SK-N-SH treated with all-trans-retinoic acid at 6 μM for 48 hours (cell line): ENCODE results near the gene SEMA5A.

Experiments
- ATAC-seq: fragments of 200-7000 bp; cut with Tn5 transposase; 3 replicates; pipeline ENCODE4 v1.9.1; 2020; ENCODE audit warnings: mild to moderate bottlenecking, moderate library complexity
- ARNTL ChIP-seq: fragments of 450-650 bp; formaldehyde crosslinking; IDR thresholded peaks from 2 replicates; pipeline ENCODE4 v1.5.0; 2020; ENCODE audit warnings: low read depth, mild to moderate bottlenecking, moderate library complexity, borderline replicate concordance
- BACH2 ChIP-seq: fragments of 250-450 bp; sonication (Bioruptor Pico); IDR thresholded peaks from 2 replicates; pipeline ENCODE4 v1.9.0; 2021; ENCODE audit warnings: mild to moderate bottlenecking, borderline replicate concordance
- ESRRG ChIP-seq: fragments of 250-450 bp; sonication (Bioruptor Pico); IDR thresholded peaks from 2 replicates; pipeline ENCODE4 v1.6.1; 2021; ENCODE audit warnings: mild to moderate bottlenecking
- GLIS3 ChIP-seq: fragments of 250-450 bp; sonication (Bioruptor Pico); IDR thresholded peaks from 2 replicates; pipeline ENCODE4 v1.5.0; 2020; ENCODE audit warnings: mild to moderate bottlenecking, moderate library complexity
- ISL1 ChIP-seq: fragments of 250-450 bp; sonication (Bioruptor Pico); IDR thresholded peaks from 2 replicates; pipeline ENCODE4 v2.1.2; 2022; ENCODE audit warnings: mild to moderate bottlenecking, moderate library complexity
- OSR1 ChIP-seq: fragments of 250-450 bp; sonication (Bioruptor Pico); IDR thresholded peaks from 2 replicates; pipeline ENCODE4 v1.8.0; 2022; ENCODE audit warnings: moderate library complexity, mild to moderate bottlenecking, inconsistent platforms
- PPARA ChIP-seq: fragments of 250-450 bp; sonication (Bioruptor Pico); IDR thresholded peaks from 2 replicates; pipeline ENCODE4 v1.5.0; 2020; ENCODE audit warnings: mild to moderate bottlenecking, borderline replicate concordance
- RARB ChIP-seq: fragments of 250-450 bp; sonication (Bioruptor Pico); IDR thresholded peaks from 2 replicates; pipeline ENCODE4 v1.8.0; 2021; ENCODE audit warnings: mild to moderate bottlenecking, moderate library complexity
- SNAI2 ChIP-seq: fragments of 250-450 bp; sonication (Bioruptor Pico); IDR thresholded peaks from 2 replicates; pipeline ENCODE4 v1.5.0; 2020; ENCODE audit warnings: mild to moderate bottlenecking, moderate library complexity
- TOX ChIP-seq: fragments of 250-450 bp; sonication (Bioruptor Pico); IDR thresholded peaks from 2 replicates; pipeline ENCODE4 v1.8.0; 2021; ENCODE audit warnings: mild to moderate bottlenecking, moderate library complexity, borderline replicate concordance
- ZC3H10 ChIP-seq: fragments of 250-450 bp; sonication (Bioruptor Pico); IDR thresholded peaks from 2 replicates; pipeline ENCODE4 v1.5.1; 2021; ENCODE audit warnings: mild to moderate bottlenecking, moderate library complexity
- ZFP3 ChIP-seq: fragments of 250-450 bp; sonication (Bioruptor Pico); IDR thresholded peaks from 2 replicates; pipeline ENCODE4 v1.5.0; 2020; ENCODE audit warnings: mild to moderate bottlenecking, moderate library complexity
- ZFP30 ChIP-seq: fragments of 450-650 bp; formaldehyde crosslinking; IDR thresholded peaks from 2 replicates; pipeline ENCODE4 v1.5.0; 2022; ENCODE audit warnings: mild to moderate bottlenecking, moderate library complexity
- ZNF565 ChIP-seq: fragments of 450-650 bp; formaldehyde crosslinking; conservative IDR thresholded peaks from 2 replicates; pipeline ENCODE4 v1.5.0; 2020; ENCODE audit warnings: low read depth, mild to moderate bottlenecking, moderate library complexity
- ZNF70 ChIP-seq: fragments of 450-650 bp; formaldehyde crosslinking; IDR thresholded peaks from 2 replicates; pipeline ENCODE4 v1.5.0; 2020; ENCODE audit warnings: mild to moderate bottlenecking, moderate library complexity
- ZNF8 ChIP-seq: fragments of 450-650 bp; formaldehyde crosslinking; IDR thresholded peaks from 2 replicates; pipeline ENCODE4 v1.5.0; 2020; ENCODE audit warnings: mild to moderate bottlenecking, moderate library complexity
- TF ChIP-seq, protein P1 (sequence below): fragments of 250-450 bp; sonication (Bioruptor Pico); IDR thresholded peaks from 2 replicates; pipeline ENCODE4 v1.5.0; 2020; ENCODE audit warnings: mild to moderate bottlenecking, moderate library complexity
- TF ChIP-seq, protein P2 (sequence below): fragments of 250-450 bp; sonication (Bioruptor Pico); IDR thresholded peaks from 2 replicates; pipeline ENCODE4 v1.5.1; 2020; ENCODE audit warnings: low read depth, mild to moderate bottlenecking, moderate library complexity
- TF ChIP-seq, protein P3 (sequence below): fragments of 250-450 bp; sonication (Bioruptor Pico); IDR thresholded peaks from 2 replicates; pipeline ENCODE4 v1.8.0; 2021; ENCODE audit warnings: low read depth, mild to moderate bottlenecking, moderate library complexity, borderline replicate concordance
- TF ChIP-seq, protein P4 (sequence below): fragments of 250-450 bp; sonication (Bioruptor Pico); IDR thresholded peaks from 2 replicates; pipeline ENCODE4 v1.5.1; 2021; ENCODE audit warnings: mild to moderate bottlenecking, moderate library complexity
- TF ChIP-seq, protein P5 (sequence below): fragments of 250-450 bp; sonication (Bioruptor Pico); IDR thresholded peaks from 2 replicates; pipeline ENCODE4 v1.8.0; 2020; ENCODE audit warnings: mild to moderate bottlenecking, moderate library complexity, borderline replicate concordance

Gene SEMA5A

DNA sequence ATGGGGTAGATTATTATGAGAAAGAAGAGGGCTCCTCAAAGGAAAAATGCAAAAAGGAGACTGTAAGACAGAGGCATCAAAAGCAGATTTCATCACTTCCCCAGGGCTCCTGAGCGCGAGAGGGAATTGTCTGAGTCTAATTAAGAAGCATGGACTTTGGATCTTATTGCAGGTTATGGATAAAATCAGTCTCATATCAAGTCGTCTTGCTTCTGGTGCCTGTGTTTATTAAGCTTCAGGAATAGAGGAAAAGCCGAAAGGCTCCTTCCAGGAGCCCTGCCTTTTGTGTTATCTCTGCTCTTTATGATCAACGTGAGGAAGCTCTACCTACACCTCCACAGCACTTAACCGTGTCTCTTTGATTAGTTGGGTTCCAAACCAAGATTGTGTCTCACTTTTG lies 25.0 kb upstream of the SEMA5A start:
- TF ChIP-seq RARB (CRISPR knock-in tag) (no peak), ARNTL (CRISPR knock-in tag) (no peak), ZC3H10 (CRISPR knock-in tag) (no peak), TOX (no peak), SNAI2 (CRISPR knock-in tag) (no peak), ZFP3 (CRISPR knock-in tag) (no peak), ESRRG (no peak), ZFP30 (CRISPR knock-in tag) (no peak), OSR1 (CRISPR knock-in tag) (no peak), ZNF70 (CRISPR knock-in tag) (no peak), ISL1 (CRISPR knock-in tag) (no peak), PPARA (CRISPR knock-in tag) (no peak), BACH2 (CRISPR knock-in tag) (no peak), ZNF565 (CRISPR knock-in tag) (no peak)
- TF ChIP-seq, protein P1, sequence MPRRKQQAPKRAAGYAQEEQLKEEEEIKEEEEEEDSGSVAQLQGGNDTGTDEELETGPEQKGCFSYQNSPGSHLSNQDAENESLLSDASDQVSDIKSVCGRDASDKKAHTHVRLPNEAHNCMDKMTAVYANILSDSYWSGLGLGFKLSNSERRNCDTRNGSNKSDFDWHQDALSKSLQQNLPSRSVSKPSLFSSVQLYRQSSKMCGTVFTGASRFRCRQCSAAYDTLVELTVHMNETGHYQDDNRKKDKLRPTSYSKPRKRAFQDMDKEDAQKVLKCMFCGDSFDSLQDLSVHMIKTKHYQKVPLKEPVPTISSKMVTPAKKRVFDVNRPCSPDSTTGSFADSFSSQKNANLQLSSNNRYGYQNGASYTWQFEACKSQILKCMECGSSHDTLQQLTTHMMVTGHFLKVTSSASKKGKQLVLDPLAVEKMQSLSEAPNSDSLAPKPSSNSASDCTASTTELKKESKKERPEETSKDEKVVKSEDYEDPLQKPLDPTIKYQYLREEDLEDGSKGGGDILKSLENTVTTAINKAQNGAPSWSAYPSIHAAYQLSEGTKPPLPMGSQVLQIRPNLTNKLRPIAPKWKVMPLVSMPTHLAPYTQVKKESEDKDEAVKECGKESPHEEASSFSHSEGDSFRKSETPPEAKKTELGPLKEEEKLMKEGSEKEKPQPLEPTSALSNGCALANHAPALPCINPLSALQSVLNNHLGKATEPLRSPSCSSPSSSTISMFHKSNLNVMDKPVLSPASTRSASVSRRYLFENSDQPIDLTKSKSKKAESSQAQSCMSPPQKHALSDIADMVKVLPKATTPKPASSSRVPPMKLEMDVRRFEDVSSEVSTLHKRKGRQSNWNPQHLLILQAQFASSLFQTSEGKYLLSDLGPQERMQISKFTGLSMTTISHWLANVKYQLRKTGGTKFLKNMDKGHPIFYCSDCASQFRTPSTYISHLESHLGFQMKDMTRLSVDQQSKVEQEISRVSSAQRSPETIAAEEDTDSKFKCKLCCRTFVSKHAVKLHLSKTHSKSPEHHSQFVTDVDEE (CRISPR knock-in tag) = no peak
- TF ChIP-seq, protein P2, sequence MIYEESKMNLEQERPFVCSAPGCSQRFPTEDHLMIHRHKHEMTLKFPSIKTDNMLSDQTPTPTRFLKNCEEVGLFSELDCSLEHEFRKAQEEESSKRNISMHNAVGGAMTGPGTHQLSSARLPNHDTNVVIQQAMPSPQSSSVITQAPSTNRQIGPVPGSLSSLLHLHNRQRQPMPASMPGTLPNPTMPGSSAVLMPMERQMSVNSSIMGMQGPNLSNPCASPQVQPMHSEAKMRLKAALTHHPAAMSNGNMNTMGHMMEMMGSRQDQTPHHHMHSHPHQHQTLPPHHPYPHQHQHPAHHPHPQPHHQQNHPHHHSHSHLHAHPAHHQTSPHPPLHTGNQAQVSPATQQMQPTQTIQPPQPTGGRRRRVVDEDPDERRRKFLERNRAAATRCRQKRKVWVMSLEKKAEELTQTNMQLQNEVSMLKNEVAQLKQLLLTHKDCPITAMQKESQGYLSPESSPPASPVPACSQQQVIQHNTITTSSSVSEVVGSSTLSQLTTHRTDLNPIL (CRISPR knock-in tag) = no peak
- TF ChIP-seq, protein P3, sequence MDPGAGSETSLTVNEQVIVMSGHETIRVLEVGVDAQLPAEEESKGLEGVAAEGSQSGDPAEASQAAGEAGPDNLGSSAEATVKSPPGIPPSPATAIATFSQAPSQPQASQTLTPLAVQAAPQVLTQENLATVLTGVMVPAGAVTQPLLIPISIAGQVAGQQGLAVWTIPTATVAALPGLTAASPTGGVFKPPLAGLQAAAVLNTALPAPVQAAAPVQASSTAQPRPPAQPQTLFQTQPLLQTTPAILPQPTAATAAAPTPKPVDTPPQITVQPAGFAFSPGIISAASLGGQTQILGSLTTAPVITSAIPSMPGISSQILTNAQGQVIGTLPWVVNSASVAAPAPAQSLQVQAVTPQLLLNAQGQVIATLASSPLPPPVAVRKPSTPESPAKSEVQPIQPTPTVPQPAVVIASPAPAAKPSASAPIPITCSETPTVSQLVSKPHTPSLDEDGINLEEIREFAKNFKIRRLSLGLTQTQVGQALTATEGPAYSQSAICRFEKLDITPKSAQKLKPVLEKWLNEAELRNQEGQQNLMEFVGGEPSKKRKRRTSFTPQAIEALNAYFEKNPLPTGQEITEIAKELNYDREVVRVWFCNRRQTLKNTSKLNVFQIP = no peak
- TF ChIP-seq, protein P4, sequence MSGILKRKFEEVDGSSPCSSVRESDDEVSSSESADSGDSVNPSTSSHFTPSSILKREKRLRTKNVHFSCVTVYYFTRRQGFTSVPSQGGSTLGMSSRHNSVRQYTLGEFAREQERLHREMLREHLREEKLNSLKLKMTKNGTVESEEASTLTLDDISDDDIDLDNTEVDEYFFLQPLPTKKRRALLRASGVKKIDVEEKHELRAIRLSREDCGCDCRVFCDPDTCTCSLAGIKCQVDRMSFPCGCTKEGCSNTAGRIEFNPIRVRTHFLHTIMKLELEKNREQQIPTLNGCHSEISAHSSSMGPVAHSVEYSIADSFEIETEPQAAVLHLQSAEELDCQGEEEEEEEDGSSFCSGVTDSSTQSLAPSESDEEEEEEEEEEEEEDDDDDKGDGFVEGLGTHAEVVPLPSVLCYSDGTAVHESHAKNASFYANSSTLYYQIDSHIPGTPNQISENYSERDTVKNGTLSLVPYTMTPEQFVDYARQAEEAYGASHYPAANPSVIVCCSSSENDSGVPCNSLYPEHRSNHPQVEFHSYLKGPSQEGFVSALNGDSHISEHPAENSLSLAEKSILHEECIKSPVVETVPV (CRISPR knock-in tag) = no peak
- TF ChIP-seq, protein P5, sequence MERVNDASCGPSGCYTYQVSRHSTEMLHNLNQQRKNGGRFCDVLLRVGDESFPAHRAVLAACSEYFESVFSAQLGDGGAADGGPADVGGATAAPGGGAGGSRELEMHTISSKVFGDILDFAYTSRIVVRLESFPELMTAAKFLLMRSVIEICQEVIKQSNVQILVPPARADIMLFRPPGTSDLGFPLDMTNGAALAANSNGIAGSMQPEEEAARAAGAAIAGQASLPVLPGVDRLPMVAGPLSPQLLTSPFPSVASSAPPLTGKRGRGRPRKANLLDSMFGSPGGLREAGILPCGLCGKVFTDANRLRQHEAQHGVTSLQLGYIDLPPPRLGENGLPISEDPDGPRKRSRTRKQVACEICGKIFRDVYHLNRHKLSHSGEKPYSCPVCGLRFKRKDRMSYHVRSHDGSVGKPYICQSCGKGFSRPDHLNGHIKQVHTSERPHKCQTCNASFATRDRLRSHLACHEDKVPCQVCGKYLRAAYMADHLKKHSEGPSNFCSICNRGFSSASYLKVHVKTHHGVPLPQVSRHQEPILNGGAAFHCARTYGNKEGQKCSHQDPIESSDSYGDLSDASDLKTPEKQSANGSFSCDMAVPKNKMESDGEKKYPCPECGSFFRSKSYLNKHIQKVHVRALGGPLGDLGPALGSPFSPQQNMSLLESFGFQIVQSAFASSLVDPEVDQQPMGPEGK (CRISPR knock-in tag) = no peak
- TF ChIP-seq, all 23 proteins: peak for 0
- no peak for ATAC-seq

DNA sequence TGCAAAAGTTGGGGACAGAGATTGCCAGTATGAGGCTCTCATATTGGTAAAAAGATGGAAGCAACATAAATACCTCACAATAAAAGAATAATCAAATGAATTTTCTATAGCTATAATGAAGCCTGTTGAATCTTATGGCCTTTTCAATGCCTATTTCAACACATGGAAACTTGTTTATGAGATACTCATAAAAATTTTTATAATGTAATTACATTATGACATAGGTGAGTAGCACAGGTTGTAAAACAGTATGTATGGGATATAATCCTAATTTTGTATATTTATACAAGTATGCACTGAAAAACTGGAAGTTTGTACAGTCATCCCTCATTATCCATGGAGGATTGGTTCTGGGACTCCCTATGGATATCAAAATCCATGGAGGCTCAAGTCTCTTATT lies 21.2 kb upstream of the SEMA5A start:
- ATAC-seq = no peak

More for the DNA sequence above, 21.2 kb upstream of the SEMA5A start:
- TF ChIP-seq OSR1 (CRISPR knock-in tag) (no peak), ZNF8 (no peak), ZFP3 (CRISPR knock-in tag) (no peak), ISL1 (CRISPR knock-in tag) (no peak), PPARA (CRISPR knock-in tag) (no peak), GLIS3 (CRISPR knock-in tag) (no peak), ZNF565 (CRISPR knock-in tag) (no peak)
- TF ChIP-seq, protein P4 (CRISPR knock-in tag) = no peak
